A549 (cell line): Measurements from ENCODE around the gene PRDM1.

Experiments used
- BCL3 ChIP-seq: fragments of >200 bp; sonication (Bioruptor Twin); formaldehyde crosslinking; IDR thresholded peaks from 3 replicates; pipeline ENCODE4 v1.6.1; 2016
- CEBPB ChIP-seq, 2 experiments: fragments of >200 bp in 1 of 2; sonication (Bioruptor Twin) in 1 of 2; formaldehyde crosslinking in 1 of 2; IDR thresholded peaks; 2 replicates each; pipeline ENCODE4 v1.6.1; 2012 to 2016
- CTCF ChIP-seq: fragments of >200 bp; sonication (Bioruptor Twin); formaldehyde crosslinking; IDR thresholded peaks from 3 replicates; pipeline ENCODE4 v1.5.1; 2016
- EHMT2 ChIP-seq: fragments of 200-600 bp; sonication (generic); IDR thresholded peaks from 2 replicates; pipeline ENCODE4 v1.6.1; 2016; ENCODE audit warnings: antibody characterized with exemption, low read depth, mild to moderate bottlenecking, moderate library complexity
- HDAC2 ChIP-seq: fragments of 200-600 bp; sonication (generic); IDR thresholded peaks from 2 replicates; pipeline ENCODE4 v1.6.1; 2016
- PHF8 ChIP-seq: fragments of 200-600 bp; sonication (generic); IDR thresholded peaks from 2 replicates; pipeline ENCODE4 v1.6.1; 2016; ENCODE audit warnings: low read depth, mild to moderate bottlenecking, antibody characterized with exemption, moderate library complexity, borderline replicate concordance
- POLR2A ChIP-seq: IDR thresholded peaks from 2 replicates; pipeline ENCODE4 v1.6.1; 2012; ENCODE audit warnings: mild to moderate bottlenecking, low read length

GRCh38 chr6:106128981-106129781 lies 43.0 kb downstream of the PRDM1 start:
- no peak for TF ChIP-seq POLR2A
- no peak for TF ChIP-seq EHMT2
- no peak for TF ChIP-seq CTCF
- TF ChIP-seq CEBPB (IDR thresholded peaks at IDR 0.05): no peak
- no peak for TF ChIP-seq PHF8
- no peak for TF ChIP-seq HDAC2
- no peak for TF ChIP-seq BCL3
